ENCODE results near the gene XYLT1. TPM values are rescaled to one million over a fixed set of nuclear protein-coding genes. Genes with fewer than 3 reads are reported as not detected.

The XYLT1 gene
- total and polyA plus RNA-seq, 5 donors = 2.5 to 37.8 (median 11.7) TPM

- H3K4me3 ChIP-seq (ENCODE audit: low read length) = no peak overlapping the region
- H3K9me3 ChIP-seq (ENCODE audit: control insufficient read depth, low read length) = no peaks in the 10 kb centered on the region
- ATAC-seq (no peak), DNase-seq (no peak)
- no peaks in the 10 kb centered on the region for H3K4me1 ChIP-seq (ENCODE audit: control insufficient read depth, insufficient read depth, low read length)
- no peak overlapping the region for H3K27ac ChIP-seq (ENCODE audit: low read length)
- WGBS = 72% methylated on average over 10 of the region's 10 CpGs
- H3K27me3 ChIP-seq (ENCODE audit: control insufficient read depth, insufficient read depth) = no peaks in the 10 kb centered on the region
- intact Hi-C loops (cut with DNase I) = no loop called here
These were observed 235.5 kb downstream of the XYLT1 start for GRCh38 chr16:17235147-17235815.

GRCh38 chr16:17233318-17234002, 237.3 kb downstream of the XYLT1 start:
- Histone ChIP-seq H3K4me1 (ENCODE audit: control insufficient read depth, insufficient read depth, low read length) (no peaks in the 10 kb centered on the region), H3K4me3 (ENCODE audit: low read length) (no peak overlapping the region), H3K27ac (ENCODE audit: low read length) (no peak overlapping the region), H3K9me3 (ENCODE audit: control insufficient read depth, low read length) (no peaks in the 10 kb centered on the region), H3K27me3 (ENCODE audit: control insufficient read depth, insufficient read depth) (no peaks in the 10 kb centered on the region)
- ATAC-seq = peak in 1 of 2 donors; percentile 35
- intact Hi-C loops (cut with DNase I) = no loop called here
- peak in 1 of 3 donors; percentile 39 for DNase-seq
- 71% methylated on average over 13 of the region's 13 CpGs for WGBS

- intact Hi-C loops (cut with DNase I) = no loop called here
- no peaks in the 10 kb centered on the region for H3K4me1 ChIP-seq (ENCODE audit: control insufficient read depth, insufficient read depth, low read length)
- H3K27me3 ChIP-seq (ENCODE audit: control insufficient read depth, insufficient read depth) = no peaks in the 10 kb centered on the region
- H3K9me3 ChIP-seq (ENCODE audit: control insufficient read depth, low read length) = no peaks in the 10 kb centered on the region
- H3K4me3 ChIP-seq (ENCODE audit: low read length) = no peak overlapping the region
- DNase-seq (no peak), ATAC-seq (no peak)
- H3K27ac ChIP-seq (ENCODE audit: low read length) = no peak overlapping the region
- 85% methylated on average over 6 of the region's 6 CpGs for WGBS
These were observed 238.3 kb downstream of the XYLT1 start for GRCh38 chr16:17232487-17232886.

GRCh38 chr16:17231972-17232371, 238.8 kb downstream of the XYLT1 start:
- no peaks in the 10 kb centered on the region for H3K9me3 ChIP-seq (ENCODE audit: control insufficient read depth, low read length)
- H3K27me3 ChIP-seq (ENCODE audit: control insufficient read depth, insufficient read depth) = no peaks in the 10 kb centered on the region
- DNase-seq (no peak), ATAC-seq (no peak)
- no peak overlapping the region for H3K4me3 ChIP-seq (ENCODE audit: low read length)
- H3K4me1 ChIP-seq (ENCODE audit: control insufficient read depth, insufficient read depth, low read length) = no peaks in the 10 kb centered on the region
- no peak overlapping the region for H3K27ac ChIP-seq (ENCODE audit: low read length)
- intact Hi-C loops (cut with DNase I) = no loop called here
- 97% methylated on average over 5 of the region's 5 CpGs for WGBS

- no peak for ATAC-seq
- DNase-seq = no peak
- H3K4me3 ChIP-seq (ENCODE audit: low read length) = no peak overlapping the region
- WGBS = 95% methylated on average over 3 of the region's 3 CpGs
- H3K4me1 ChIP-seq (ENCODE audit: control insufficient read depth, insufficient read depth, low read length) = no peaks in the 10 kb centered on the region
- intact Hi-C loops (cut with DNase I) = no loop called here
- no peaks in the 10 kb centered on the region for H3K9me3 ChIP-seq (ENCODE audit: control insufficient read depth, low read length)
- no peak overlapping the region for H3K27ac ChIP-seq (ENCODE audit: low read length)
- no peaks in the 10 kb centered on the region for H3K27me3 ChIP-seq (ENCODE audit: control insufficient read depth, insufficient read depth)
These were observed 239.7 kb downstream of the XYLT1 start for GRCh38 chr16:17230932-17231581.

GRCh38 chr16:17229766-17230165, 241.0 kb downstream of the XYLT1 start:
- intact Hi-C loops (cut with DNase I) = no loop called here
- no peaks in the 10 kb centered on the region for H3K27me3 ChIP-seq (ENCODE audit: control insufficient read depth, insufficient read depth)

GRCh38 chr16:17229131-17229530, 241.6 kb downstream of the XYLT1 start:
- H3K9me3 ChIP-seq (ENCODE audit: control insufficient read depth, low read length) = no peaks in the 10 kb centered on the region
- intact Hi-C loops (cut with DNase I) = no loop called here
- 92% methylated on average over 6 of the region's 6 CpGs for WGBS
- no peak overlapping the region for H3K27ac ChIP-seq (ENCODE audit: low read length)
- H3K4me3 ChIP-seq (ENCODE audit: low read length) = no peak overlapping the region
- no peaks in the 10 kb centered on the region for H3K27me3 ChIP-seq (ENCODE audit: control insufficient read depth, insufficient read depth)
- H3K4me1 ChIP-seq (ENCODE audit: control insufficient read depth, insufficient read depth, low read length) = no peaks in the 10 kb centered on the region
- ATAC-seq (no peak), DNase-seq (no peak)

More at GRCh38 chr16:17229766-17230165, 241.0 kb downstream of the XYLT1 start:
- H3K27ac ChIP-seq (ENCODE audit: low read length) = no peak overlapping the region
- WGBS = 89% methylated on average over 4 of the region's 4 CpGs
- no peak overlapping the region for H3K4me3 ChIP-seq (ENCODE audit: low read length)
- ATAC-seq = no peak
- no peak for DNase-seq
- H3K4me1 ChIP-seq (ENCODE audit: control insufficient read depth, insufficient read depth, low read length) = no peaks in the 10 kb centered on the region
- H3K9me3 ChIP-seq (ENCODE audit: control insufficient read depth, low read length) = no peaks in the 10 kb centered on the region

GRCh38 chr16:17228708-17229055, 242.1 kb downstream of the XYLT1 start:
- 90% methylated on average over 1 of the region's 1 CpG for WGBS
- intact Hi-C loops (cut with DNase I) = no loop called here
- H3K4me1 ChIP-seq (ENCODE audit: control insufficient read depth, insufficient read depth, low read length) = no peaks in the 10 kb centered on the region
- no peak overlapping the region for H3K27ac ChIP-seq (ENCODE audit: low read length)
- no peaks in the 10 kb centered on the region for H3K9me3 ChIP-seq (ENCODE audit: control insufficient read depth, low read length)
- DNase-seq = no peak
- no peaks in the 10 kb centered on the region for H3K27me3 ChIP-seq (ENCODE audit: control insufficient read depth, insufficient read depth)
- H3K4me3 ChIP-seq (ENCODE audit: low read length) = no peak overlapping the region
- ATAC-seq = no peak

GRCh38 chr16:17228048-17228707, 242.6 kb downstream of the XYLT1 start:
- intact Hi-C loops (cut with DNase I) = no loop called here
- WGBS = 81% methylated on average over 7 of the region's 7 CpGs
- Histone ChIP-seq H3K9me3 (ENCODE audit: control insufficient read depth, low read length) (no peaks in the 10 kb centered on the region), H3K4me1 (ENCODE audit: control insufficient read depth, insufficient read depth, low read length) (no peaks in the 10 kb centered on the region), H3K27me3 (ENCODE audit: control insufficient read depth, insufficient read depth) (no peaks in the 10 kb centered on the region), H3K27ac (ENCODE audit: low read length) (no peak overlapping the region), H3K4me3 (ENCODE audit: low read length) (no peak overlapping the region)
- ATAC-seq (no peak), DNase-seq (no peak)

GRCh38 chr16:17227278-17227677, 243.5 kb downstream of the XYLT1 start:
- DNase-seq (no peak), ATAC-seq (no peak)
- H3K4me3 ChIP-seq (ENCODE audit: low read length) = no peak overlapping the region
- WGBS = 79% methylated on average over 2 of the region's 2 CpGs
- H3K27ac ChIP-seq (ENCODE audit: low read length) = no peak overlapping the region
- no peaks in the 10 kb centered on the region for H3K27me3 ChIP-seq (ENCODE audit: control insufficient read depth, insufficient read depth)
- intact Hi-C loops (cut with DNase I) = no loop called here
- no peaks in the 10 kb centered on the region for H3K9me3 ChIP-seq (ENCODE audit: control insufficient read depth, low read length)
- no peaks in the 10 kb centered on the region for H3K4me1 ChIP-seq (ENCODE audit: control insufficient read depth, insufficient read depth, low read length)

GRCh38 chr16:17225541-17225940, 245.2 kb downstream of the XYLT1 start:
- no peaks in the 10 kb centered on the region for H3K9me3 ChIP-seq (ENCODE audit: control insufficient read depth, low read length)
- no peak for ATAC-seq
- intact Hi-C loops (cut with DNase I) = no loop called here
- H3K4me1 ChIP-seq (ENCODE audit: control insufficient read depth, insufficient read depth, low read length) = no peaks in the 10 kb centered on the region
- peak overlapping the region; percentile 56 for H3K27ac ChIP-seq (ENCODE audit: low read length)
- 58% methylated on average over 7 of the region's 7 CpGs for WGBS
- no peaks in the 10 kb centered on the region for H3K27me3 ChIP-seq (ENCODE audit: control insufficient read depth, insufficient read depth)
- no peak overlapping the region for H3K4me3 ChIP-seq (ENCODE audit: low read length)
- DNase-seq = no peak
